ENCODE measurements around the gene VAMP2. TPM values are rescaled to one million over a fixed set of nuclear protein-coding genes. Genes with fewer than 3 reads are reported as not detected.
A peak's percentile ranks its signal among the peaks of the same experiment; 100 is the strongest.

The VAMP2 gene
- total RNA-seq, 4 donors from 2014 or later = 16.8 to 42.1 (median 21.2) TPM

- DNase-seq (ENCODE audit: low spot score) = no peak
- ATAC-seq (ENCODE audit: low FRiP score) = peak; percentile 42
- no peak for TF ChIP-seq CTCF (IDR thresholded peaks at IDR 0.05)
These were observed 539 bp upstream of the VAMP2 start for GRCh38 chr17:8162997-8163977.

GRCh38 chr17:8161289-8162232 lies 1.2 kb downstream of the VAMP2 start:
- no peak for TF ChIP-seq CTCF (IDR thresholded peaks at IDR 0.05)
- ATAC-seq (ENCODE audit: low FRiP score) (no peak), DNase-seq (ENCODE audit: low spot score) (no peak)

- ATAC-seq (ENCODE audit: low FRiP score) (no peak), DNase-seq (ENCODE audit: low spot score) (no peak)
- TF ChIP-seq CTCF (IDR thresholded peaks at IDR 0.05) = no peak
These were observed 2.0 kb downstream of the VAMP2 start for GRCh38 chr17:8160741-8161221.

- ATAC-seq (ENCODE audit: low FRiP score) (no peak), DNase-seq (ENCODE audit: low spot score) (no peak)
- TF ChIP-seq CTCF (IDR thresholded peaks at IDR 0.05) = no peak
These were observed 2.5 kb downstream of the VAMP2 start for GRCh38 chr17:8160224-8160577.

- no peak for ATAC-seq (ENCODE audit: low FRiP score)
- DNase-seq (ENCODE audit: low spot score) = no peak
- no peak for TF ChIP-seq CTCF (IDR thresholded peaks at IDR 0.05)
These were observed 3.1 kb downstream of the VAMP2 start for GRCh38 chr17:8159459-8160223.

- ATAC-seq (ENCODE audit: low FRiP score) (no peak), DNase-seq (ENCODE audit: low spot score) (no peak)
- TF ChIP-seq CTCF (IDR thresholded peaks at IDR 0.05) = no peak
These were observed 3.7 kb downstream of the VAMP2 start for GRCh38 chr17:8159032-8159400.

All from omental fat pad (tissue), 4 donors.